ENCODE data around the gene REEP6. TPM values are rescaled to one million over a fixed set of nuclear protein-coding genes. Genes with fewer than 3 reads are reported as not detected.
A peak's percentile ranks its signal among the peaks of the same experiment; 100 is the strongest.

The REEP6 gene
- total RNA-seq, 2 donors from 2014 or later = 5.0 to 6.4 TPM

DNA sequence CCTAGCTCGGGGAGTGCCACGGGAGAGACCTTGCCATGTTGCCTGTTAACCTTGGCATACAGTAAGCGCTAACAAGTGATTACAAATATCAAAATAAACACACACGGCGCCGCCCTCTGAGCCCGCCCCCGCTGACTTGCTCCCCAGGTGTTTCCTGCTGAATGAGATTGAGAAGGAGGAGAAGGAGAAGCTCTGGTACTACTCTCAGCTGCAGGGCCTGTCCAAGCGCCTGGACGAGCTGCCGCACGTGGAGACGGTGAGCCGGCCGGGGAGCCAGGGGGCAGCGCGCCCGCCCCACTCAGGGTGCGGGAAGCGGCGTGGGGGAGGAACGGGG is 36.0 kb upstream of the REEP6 start:
- peaks cover 75% of the 10 kb centered on the region for H3K27me3 ChIP-seq
- peaks cover 3% of the 10 kb centered on the region for H3K4me1 ChIP-seq
- H3K27ac ChIP-seq = no peak overlapping the region
- no peak for TF ChIP-seq CTCF (IDR thresholded peaks at IDR 0.05)
- no peaks in the 10 kb centered on the region for H3K36me3 ChIP-seq
- no peak overlapping the region for H3K9ac ChIP-seq (ENCODE audit: low read depth in 2 of 2, low read length in 2 of 2)
- intact Hi-C loops (cut with DNase I) = no loop called here
- no peak for DNase-seq
- H3K4me3 ChIP-seq = no peak overlapping the region
- H3K9me3 ChIP-seq = no peaks in the 10 kb centered on the region

DNA sequence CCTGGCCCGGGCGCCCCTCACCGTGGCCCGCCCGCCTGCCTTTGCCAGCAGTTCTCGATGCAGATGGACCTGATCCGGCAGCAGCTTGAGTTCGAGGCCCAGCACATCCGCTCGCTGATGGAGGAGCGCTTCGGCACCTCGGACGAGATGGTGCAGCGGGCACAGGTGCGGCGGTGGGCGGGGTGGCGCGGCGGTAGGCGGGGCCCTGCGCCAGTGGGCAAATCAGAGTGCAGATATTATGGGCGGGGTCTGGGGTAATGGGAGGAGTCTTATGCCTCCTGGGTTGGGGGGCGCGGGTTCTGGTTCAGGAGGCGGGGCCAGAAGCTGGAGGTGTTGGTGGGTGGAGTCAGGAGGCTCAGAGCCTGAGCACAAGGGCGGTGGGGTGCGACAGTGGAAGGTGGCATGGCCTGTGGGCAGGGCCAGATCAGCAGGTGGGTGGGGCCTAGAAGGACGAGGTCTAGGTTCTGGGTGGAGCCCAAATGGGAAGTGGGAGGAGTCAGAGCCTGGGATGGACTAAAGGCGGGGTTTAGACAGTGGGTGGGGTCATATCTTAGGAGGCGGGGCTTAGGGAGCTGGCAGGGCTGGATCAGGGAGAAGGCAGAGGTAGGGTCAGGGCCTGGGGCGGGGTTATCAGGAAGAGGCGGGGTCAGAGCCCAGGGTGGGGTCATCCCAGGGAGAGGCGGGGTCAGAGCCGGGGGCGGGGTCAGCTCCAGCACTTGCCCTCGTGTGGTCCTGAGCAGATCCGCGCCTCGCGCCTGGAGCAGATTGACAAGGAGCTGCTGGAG is 35.5 kb upstream of the REEP6 start:
- intact Hi-C loops (cut with DNase I) = no loop called here
- Histone ChIP-seq H3K9ac (ENCODE audit: low read depth in 2 of 2, low read length in 2 of 2) (no peak overlapping the region), H3K36me3 (no peaks in the 10 kb centered on the region), H3K9me3 (no peaks in the 10 kb centered on the region), H3K27me3 (peaks cover 69% of the 10 kb centered on the region), H3K4me1 (peaks cover 3% of the 10 kb centered on the region), H3K27ac (no peak overlapping the region), H3K4me3 (no peak overlapping the region)
- DNase-seq = peak; percentile 91
- TF ChIP-seq CTCF (IDR thresholded peaks at IDR 0.05) = no peak

DNA sequence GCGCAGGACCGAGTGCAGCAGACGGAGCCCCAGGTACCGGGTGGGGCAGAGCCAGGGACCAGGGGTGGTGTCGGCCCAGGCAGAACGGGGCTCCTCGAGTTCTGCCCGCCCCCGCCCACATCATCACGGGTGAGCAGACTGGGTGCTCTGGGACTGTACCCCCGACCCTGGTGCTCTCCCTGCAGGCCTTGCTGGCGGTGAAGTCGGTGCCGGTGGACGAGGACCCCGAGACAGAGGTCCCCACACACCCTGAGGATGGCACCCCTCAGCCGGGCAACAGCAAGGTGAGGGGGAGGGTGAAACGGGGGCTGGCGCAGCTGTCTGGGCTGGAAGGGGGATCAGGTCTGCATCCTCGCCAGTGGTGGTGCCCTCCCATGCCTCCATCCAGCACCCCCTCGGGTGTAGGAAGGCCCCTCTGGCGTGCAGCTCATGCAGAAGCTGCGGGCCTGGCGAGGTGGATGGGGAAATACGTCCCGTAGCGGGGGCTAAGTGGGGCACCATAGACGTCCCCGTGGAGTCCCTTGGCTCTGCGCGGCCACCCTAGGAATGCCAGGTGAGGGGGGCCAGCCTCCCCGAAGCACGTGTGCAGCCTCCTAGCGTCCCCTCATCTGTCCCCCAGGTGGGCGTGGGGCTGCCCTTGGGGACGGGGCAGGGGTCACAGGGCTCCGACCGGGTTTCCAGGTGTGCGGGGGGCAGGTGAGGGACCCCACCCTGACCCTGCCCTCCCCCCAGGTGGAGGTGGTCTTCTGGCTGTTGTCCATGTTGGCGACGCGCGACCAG is 34.7 kb upstream of the REEP6 start:
- Histone ChIP-seq H3K4me3 (no peak overlapping the region), H3K9ac (ENCODE audit: low read depth in 2 of 2, low read length in 2 of 2) (no peak overlapping the region), H3K36me3 (no peaks in the 10 kb centered on the region), H3K27me3 (peaks cover 62% of the 10 kb centered on the region), H3K27ac (no peak overlapping the region), H3K9me3 (no peaks in the 10 kb centered on the region), H3K4me1 (peaks cover 3% of the 10 kb centered on the region)
- intact Hi-C loops (cut with DNase I) = no loop called here
- DNase-seq = no peak
- TF ChIP-seq CTCF (IDR thresholded peaks at IDR 0.05) = no peak

DNA sequence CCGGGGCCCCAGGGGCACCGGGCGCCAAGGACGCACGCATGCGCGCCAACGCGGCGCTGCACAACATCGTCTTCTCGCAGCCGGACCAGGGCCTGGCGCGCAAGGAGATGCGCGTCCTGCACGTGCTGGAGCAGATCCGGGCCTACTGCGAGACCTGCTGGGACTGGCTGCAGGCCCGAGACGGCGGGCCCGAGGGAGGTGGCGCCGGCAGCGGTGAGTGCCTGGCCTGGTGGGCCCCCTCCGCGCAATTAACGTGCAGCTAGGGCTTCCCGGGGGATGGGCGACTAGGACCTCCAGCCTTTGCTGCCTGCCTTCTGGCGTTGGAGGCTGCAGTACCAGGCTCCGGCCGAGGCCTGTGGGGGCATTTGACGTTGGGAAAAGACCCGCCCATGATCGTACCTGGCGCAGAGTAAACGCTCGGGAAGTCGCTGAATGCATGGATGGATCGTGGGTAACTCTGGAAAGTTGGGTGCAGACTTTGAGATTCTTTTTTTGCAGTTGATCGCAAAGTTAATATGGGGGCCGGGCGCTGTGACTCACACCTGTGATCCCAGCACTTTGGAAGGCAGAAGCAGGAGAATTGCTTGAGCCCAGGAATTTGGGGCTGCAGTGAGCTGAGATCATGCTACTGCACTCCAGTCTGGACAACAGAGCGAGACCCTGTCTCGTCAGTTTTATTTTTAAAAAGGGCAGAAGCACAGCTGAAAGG is 33.8 kb upstream of the REEP6 start:
- Histone ChIP-seq H3K27me3 (peaks cover 53% of the 10 kb centered on the region), H3K9me3 (no peaks in the 10 kb centered on the region), H3K27ac (no peak overlapping the region), H3K4me1 (peaks cover 3% of the 10 kb centered on the region), H3K4me3 (no peak overlapping the region), H3K9ac (ENCODE audit: low read depth in 2 of 2, low read length in 2 of 2) (no peak overlapping the region), H3K36me3 (no peaks in the 10 kb centered on the region)
- intact Hi-C loops (cut with DNase I) = no loop called here
- TF ChIP-seq CTCF (IDR thresholded peaks at IDR 0.05) = no peak
- no peak for DNase-seq

GRCh38 chr19:1457892-1458291 is 33.1 kb upstream of the REEP6 start:
- H3K27me3 ChIP-seq = peaks cover 46% of the 10 kb centered on the region
- TF ChIP-seq CTCF (IDR thresholded peaks at IDR 0.05) = no peak
- no peak for DNase-seq
- H3K4me1 ChIP-seq = peaks cover 3% of the 10 kb centered on the region
- H3K36me3 ChIP-seq = no peaks in the 10 kb centered on the region
- no peak overlapping the region for H3K9ac ChIP-seq (ENCODE audit: low read depth in 2 of 2, low read length in 2 of 2)
- H3K9me3 ChIP-seq = no peaks in the 10 kb centered on the region
- no peak overlapping the region for H3K27ac ChIP-seq
- no peak overlapping the region for H3K4me3 ChIP-seq
- intact Hi-C loops (cut with DNase I) = no loop called here

All from colonic mucosa (tissue), 4 donors.